ENCODE results near the gene CDH4.

DNA sequence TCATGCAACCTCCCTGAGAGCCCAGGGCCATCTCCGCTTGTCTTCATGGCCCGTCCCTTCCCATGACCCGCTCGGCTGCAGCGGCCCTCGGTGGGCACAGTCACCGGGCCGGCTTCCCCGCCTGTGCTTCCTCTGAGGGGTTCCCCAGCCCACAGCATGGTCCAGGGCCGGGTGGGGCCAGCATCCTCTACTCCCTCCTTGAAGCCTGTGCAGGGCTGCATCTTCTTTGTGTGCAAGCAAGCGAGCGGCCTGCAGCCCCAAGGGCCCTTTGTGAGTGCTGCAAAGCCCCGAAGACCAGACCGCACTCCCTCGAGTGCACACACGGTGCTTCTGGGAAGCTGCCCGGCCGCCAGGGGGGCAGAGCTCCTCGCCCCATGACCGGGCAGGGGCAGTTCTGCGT, 547.9 kb downstream of the CDH4 start:
- TF ChIP-seq, protein P1, sequence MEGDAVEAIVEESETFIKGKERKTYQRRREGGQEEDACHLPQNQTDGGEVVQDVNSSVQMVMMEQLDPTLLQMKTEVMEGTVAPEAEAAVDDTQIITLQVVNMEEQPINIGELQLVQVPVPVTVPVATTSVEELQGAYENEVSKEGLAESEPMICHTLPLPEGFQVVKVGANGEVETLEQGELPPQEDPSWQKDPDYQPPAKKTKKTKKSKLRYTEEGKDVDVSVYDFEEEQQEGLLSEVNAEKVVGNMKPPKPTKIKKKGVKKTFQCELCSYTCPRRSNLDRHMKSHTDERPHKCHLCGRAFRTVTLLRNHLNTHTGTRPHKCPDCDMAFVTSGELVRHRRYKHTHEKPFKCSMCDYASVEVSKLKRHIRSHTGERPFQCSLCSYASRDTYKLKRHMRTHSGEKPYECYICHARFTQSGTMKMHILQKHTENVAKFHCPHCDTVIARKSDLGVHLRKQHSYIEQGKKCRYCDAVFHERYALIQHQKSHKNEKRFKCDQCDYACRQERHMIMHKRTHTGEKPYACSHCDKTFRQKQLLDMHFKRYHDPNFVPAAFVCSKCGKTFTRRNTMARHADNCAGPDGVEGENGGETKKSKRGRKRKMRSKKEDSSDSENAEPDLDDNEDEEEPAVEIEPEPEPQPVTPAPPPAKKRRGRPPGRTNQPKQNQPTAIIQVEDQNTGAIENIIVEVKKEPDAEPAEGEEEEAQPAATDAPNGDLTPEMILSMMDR (conservative IDR thresholded peaks at IDR 0.05; ENCODE audit: low read length) = no peak
- no peak for TF ChIP-seq EZH2phosphoT487 (IDR thresholded peaks at IDR 0.05; ENCODE audit: borderline replicate concordance, low read depth, low read length)

All from OCI-LY7 (cell line).